NOMO-1 treated with DMSO at 0.1 percent for 48 hours (cell line): ENCODE results near the gene TNFRSF1A.
"Not testable (repeated sequence)": the region's sequence is repeated elsewhere in the genome, so short reads cannot be mapped to it uniquely, and the experiment has no call there.

Experiments
- DNase-seq: peaks from one replicate; lab custom pipeline; 2025; ENCODE audit not compliant: unreplicated experiment; lab: John Stamatoyannopoulos, UW

Gene TNFRSF1A

DNA sequence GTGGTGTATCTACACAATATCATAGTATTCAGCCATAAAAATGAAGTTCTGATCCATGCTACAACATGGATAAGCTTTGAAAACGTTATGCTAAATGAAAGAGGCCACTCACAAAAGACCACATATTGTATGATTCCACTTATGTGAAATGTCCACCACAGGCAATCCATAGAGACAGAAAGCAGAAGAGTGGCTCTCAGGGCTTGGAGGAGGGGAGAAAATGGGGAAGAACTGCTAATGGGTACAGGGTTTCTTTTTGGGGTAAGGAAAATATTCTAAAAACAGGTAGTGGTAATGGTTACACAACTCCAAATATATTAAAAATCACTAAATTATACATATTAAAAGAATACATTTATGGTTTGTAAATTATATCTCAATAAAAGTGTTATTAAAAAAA lies 17.0 kb upstream of the TNFRSF1A start:
- DNase-seq, result peak; percentile 81

DNA sequence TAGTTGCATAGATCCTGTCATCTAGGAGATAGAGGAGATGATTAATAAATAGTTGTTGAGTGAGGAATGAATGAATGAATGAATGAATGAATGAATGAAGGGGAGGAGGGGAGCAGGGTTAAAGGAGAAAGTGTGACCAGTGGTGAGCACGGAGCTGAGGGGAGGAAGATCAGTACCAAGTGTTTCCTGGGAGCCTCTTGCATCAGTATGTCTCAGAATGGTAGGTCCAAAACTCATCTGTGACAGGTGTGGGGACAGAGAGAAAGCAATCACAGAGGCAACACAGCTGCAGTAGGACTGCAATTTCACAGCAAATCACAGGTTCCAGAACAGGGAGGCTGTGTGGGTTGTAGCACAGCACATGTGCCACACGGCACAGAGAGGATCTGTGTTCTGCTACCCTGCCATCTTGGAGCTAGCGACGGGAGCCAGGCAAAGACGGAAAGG lies 14.5 kb upstream of the TNFRSF1A start:
- DNase-seq, result no peak

DNA sequence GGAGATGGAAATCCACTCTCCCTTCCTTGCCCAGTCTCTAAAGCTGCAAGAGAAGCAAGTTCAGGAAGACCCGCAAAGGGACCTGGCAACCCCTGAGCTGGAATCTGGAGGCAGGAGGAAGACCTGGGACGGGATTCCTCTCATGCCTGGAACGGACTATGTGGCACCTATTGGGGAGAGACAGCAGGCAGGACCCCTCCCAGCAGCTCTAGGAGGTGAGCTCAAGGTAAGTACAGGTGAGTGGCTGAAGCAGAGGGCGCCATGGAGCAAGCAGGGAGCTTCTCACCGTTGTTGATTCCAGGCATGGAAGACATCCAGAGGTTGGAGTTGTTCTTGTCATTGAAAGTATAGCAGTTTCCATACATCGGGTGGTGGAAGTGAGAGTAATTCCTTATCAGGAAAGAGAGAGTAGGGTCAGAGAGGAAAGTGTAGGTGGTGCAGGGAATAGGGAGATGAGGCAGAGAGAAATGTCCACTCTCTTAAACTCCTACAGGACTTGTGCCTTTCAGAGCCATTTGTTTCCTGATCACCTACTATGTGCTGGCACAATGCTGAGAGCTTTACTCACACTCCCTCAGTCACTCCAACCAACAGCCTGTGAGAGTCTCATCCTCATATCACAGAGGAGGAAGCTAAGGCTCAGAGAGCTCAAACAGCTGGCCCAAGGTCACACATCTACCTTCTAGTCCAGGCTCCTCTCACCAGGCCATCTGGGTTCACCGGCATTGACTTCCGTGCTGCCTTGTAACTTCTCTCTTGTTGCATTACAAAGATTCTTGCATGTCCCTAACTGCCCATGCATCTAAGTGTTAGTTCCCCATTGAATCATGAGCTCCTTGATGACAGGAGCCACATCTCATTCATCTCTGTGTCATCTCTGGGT lies 13.9 kb upstream of the TNFRSF1A start:
- DNase-seq, result peak; percentile 73

DNA sequence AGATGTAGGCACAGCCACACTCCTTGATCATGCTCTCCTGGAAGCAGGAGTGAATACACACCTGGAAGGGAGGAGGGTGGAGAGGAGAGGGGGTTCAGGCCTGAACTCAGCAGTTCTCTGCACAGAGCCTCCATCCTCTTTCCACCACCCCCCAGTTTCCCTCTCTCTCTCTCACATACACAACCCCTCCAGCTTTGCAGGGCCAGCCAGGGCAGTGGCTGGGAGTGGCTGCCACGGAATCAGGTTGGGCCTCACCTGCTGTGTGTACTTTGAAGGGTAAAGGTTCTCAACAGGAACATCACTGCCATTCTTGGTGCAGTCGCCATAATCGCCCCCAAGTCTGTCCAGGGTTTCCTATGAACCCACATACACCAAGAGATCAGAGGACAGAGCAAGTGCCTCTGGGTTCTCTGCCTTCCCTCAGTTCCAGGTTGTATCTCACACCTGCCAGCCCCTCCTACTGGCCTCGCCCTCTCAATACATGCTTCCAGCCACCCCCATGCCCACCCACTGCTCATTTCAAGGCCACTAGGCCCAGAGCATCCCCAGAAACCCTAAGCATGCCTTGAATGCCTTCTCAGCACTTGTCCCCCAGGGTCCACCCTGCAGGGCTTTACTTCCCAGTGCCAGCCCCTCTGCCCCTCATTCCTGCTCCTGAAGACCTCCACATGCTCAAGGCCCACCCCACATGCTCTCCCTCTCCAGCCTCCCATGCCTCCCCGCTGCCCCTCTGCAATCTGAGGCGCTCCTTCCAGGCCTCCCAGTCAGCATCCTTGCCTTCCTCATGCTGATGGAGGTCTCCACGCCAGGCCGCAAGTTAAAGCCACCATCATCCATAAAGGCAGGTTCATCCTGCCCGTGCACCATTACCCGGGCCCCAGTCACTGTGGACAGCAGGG lies 12.9 kb upstream of the TNFRSF1A start:
- DNase-seq, result no peak

DNA sequence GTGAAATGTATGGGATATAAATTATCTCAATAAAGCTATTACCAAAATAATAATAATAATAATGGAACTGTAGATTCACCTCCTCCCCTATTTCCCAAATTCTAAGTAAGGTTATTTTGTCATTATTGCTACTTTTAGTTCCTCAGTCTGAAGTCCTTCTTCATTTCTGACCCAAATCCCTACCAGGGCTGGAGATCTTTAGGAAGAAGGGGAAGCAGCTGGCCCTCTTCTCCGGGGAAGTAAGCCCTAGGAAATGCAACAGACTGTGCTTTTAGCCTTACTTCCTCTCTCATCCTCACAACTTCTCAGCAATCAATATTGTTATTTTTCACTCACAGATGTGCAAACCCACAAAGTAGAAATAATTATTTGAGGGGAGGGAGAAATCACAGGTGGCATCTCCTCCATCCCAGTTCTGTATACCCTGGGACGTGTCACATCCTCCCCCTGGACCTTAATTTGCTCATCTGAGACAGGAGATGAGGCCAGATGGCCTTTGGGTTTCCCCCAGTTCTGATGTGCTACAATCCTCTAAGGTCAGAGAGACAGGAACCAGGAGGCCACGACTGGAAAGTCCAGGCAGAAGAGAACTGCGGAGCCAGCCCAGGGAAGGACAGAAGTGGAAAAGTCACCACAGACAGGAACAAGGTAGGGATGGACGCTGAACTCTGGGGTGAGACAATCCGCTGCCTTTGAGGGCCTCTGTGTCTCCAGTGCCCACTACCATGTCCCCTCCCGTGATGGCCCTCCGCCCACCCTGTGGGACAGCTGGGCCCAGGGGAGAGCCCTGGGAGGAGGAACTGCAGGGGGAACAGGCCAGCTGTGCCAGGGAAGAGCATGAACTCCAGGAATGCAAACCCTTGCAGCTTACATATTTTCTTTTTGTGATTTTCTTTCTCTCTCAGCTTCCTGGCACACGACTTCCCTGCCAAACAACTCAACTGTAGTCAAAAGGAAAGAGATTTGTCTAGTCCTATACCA lies 10.6 kb upstream of the TNFRSF1A start:
- DNase-seq, result no peak

DNA sequence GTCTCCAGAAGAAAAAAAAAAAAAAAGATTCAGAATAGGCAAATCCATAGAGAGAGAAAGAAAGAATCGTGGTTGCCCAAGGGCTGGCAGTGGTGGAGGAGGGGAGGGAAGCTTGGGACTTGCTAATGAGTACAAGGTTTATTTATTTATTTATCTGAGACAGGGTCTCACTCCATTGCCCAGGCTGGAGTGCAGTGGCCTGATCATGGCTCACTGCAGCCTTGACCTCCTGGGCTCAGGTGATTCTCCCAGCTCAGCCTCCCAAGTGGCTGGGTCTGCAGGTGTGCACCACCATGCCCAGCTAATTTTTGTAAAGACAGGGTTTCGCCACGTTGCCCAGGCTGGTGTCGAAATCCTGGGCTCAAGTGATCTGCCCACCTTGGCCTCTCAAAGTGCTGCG lies 9.7 kb upstream of the TNFRSF1A start:
- DNase-seq, result no peak

DNA sequence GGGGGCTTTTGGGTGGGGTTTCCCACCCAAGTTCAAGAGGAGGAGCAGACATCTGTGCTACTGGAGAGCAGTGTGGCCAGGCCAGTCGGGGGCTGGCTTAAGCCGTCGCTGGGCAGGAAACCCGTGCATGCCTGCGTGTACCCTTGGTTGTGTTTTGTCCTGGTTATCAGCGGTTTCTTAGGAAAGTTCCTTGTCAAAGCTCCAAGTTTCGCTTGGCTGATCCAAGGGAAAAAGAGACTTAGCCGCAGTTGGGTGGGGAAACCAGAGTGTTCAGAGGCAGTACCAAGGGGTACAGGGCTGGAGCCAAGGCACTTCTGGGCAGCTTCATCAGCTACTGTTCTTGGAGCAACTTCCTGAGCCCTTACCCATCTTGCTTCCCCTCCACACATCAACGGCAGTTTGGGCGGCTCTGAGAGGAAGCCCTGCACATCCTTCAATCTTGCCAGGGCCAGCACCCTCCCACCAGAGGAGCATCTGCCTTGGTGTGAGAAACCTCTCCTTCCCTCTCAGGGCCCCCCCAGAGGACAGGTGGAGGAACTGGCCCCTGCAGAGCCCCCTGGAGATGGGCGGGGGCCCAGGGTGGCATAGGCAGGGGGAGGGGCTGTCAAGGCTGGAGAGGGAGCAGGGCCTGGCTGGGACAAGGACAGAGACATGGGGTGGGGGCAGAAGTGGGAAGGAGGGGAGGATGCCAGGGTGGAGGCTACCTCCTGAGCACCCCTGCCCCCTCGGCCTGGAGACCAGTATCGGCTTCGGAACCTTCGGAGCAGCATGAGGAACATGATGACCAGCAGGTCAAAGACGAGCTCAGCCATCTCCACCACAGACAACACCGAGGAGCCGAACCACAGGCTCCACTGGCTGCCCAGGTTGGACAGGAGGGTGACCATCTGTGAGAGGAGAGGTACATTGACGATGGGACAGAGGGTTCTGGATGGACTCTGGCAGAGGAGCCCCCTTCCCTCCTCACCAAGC lies 5.8 kb upstream of the TNFRSF1A start:
- DNase-seq, result peak; percentile 37

DNA sequence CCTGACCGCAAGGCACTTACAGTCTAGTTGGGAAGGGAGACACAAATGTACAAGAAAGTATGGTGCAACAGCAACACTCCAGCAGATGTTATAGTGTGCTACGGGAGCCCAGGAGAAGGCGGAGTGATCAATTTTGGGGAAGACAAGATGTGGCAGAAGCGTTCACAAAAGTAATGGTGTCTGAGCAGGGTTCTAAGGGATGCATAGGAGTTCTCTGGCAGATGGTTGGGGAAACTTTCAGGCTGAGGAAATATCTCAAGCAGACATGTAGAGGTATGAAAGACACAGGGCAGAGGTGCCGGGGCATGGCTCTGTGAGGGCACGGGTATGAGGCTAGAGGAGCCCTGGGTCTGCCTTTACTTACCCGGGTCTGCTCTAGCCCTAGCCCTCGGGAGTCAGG lies 5.1 kb upstream of the TNFRSF1A start:
- DNase-seq, result no peak

DNA sequence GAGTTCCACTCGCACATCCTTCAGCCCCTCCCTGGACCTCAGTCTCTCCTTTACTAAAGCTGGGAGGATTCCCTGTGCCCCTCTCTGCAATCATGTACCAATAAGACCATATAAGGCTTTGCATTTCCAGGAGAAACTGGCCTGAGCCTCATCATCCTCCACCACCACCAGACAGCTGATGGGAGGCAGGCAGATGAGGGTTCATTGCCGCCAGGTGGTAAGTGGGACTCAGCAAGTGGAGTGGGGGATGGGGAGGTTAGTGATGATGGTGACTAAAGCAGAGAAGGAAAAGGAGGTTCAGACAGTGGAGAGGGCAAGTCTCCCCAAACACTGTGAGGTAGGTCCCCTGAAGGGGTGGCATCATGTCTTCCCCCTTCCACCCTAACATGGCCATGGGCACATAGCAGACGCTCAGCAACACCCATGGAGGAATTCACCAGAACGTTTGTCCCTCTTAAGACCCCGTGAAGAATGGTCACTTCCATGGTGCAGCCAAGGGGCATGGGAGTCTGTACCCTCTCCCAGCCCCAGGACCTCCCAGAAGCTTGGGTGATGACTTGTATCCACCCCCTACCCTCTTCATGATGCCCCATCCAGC lies 4.5 kb upstream of the TNFRSF1A start:
- DNase-seq, result no peak

DNA sequence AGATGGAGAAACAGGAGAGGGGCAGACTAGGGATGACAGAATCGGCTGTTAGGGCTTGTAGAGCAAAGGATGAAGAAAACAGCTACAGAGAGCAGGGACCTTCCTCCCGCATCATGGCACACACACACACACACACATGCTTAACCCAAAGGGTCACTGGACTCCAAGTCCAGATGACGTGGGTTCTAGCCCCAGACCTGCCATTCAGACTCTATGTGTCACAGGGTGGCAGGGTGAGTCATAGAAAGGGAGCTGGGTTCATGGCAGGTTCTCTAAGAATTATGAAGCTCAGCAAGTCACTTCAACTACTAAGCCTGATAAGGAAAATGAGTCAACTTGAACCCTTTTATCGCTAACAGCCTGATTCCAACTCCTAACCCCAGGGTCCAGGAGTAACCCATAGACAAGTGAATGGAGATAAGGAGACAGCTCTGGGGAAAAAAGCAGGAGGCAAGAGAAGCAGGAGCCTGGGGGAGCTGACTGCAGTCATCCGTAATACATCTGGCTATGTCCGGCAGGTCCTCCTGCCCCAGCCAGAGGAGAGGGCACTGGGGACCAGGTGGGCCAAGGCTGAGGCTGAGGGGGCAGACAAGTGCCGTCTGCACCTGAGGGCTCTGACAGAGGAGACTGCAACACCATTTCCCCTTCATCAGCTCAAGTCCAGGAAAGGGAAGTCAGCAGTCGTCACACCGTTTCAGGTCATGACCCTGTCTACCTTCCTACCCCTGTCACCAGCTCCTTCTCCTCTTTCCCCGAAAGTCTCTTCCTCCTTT lies 3.6 kb upstream of the TNFRSF1A start:
- peak; percentile 60 for DNase-seq

DNA sequence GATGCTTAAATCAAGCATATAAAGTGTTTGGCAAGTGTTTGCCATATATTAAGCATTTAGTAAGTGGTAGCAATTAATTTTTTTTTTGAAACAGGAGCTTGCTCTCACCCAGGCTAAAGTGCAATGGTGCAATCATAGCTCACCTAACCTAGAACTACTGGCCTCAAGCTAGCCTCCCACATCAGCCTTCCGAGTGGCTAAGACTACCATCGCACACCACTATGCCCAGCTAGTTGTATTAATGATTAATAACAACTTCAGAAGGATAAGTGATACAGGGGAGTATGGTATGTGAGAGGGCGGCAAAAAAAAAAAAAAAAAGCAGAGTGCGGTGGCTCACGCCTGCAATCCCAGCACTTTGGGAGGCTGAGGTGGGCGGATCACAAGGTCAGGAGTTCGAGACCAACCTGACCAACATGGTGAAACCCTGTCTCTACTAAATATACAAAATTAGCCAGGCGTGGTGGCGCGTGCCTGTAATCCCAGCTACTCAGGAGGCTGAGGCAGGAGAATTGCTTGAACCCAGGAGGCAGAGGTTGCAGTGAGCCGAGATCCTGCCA lies 2.3 kb upstream of the TNFRSF1A start:
- not testable (repeated sequence) for DNase-seq

DNA sequence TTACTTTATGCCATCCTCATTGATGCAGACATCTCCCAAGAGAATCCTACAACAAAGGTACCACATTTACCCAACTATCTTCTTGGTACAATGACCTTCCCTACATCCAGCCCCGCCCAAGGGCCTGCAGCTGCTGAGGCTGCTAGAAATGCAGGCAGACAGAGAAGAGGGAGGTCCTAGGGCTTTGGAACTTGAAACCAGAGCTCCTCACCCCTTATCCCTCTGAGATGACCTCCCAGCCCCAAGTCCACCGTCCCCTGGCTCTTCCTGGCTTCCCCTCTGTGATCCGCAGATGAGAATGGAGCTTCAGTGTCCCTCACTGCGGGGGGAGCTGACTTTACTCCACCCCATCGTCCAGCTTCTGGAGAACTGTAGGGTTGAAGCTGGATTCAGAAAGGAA lies 1.6 kb upstream of the TNFRSF1A start:
- DNase-seq, result no peak

DNA sequence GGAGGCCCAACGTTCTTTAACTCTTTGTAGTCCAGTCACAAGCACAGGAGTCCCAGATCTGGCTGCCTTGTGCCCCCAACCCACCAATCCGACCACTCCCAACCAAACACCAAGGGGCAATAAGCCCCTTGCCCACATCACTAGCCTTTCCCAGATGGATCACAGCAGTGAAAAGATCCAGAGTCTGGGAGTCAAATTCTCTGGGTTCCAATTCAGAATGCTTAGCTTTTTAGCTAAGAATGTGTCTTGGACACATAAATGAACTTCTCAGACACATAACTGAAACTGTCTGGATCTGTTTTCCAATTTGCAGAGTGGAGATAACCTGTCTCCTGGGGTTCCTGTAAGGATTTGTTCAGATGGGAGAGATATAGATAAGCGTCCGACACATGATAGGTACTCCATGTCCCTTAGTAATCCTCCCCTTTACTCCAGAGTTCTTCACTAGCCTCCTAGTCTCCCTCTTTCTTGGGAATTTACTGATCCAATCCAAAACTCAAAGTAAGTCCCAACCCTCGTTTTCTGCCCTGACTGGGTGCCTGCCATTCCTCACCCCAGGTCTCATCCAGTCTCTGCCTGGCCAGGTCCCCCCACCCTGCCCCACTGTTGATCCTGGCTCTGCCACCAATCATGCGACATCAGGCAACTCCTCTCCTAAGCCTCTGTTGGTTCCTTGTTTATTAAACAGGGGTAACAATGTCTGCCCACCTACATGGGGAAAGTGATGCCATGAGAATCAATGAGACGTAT lies 439 bp upstream of the TNFRSF1A start:
- DNase-seq, result no peak

DNA sequence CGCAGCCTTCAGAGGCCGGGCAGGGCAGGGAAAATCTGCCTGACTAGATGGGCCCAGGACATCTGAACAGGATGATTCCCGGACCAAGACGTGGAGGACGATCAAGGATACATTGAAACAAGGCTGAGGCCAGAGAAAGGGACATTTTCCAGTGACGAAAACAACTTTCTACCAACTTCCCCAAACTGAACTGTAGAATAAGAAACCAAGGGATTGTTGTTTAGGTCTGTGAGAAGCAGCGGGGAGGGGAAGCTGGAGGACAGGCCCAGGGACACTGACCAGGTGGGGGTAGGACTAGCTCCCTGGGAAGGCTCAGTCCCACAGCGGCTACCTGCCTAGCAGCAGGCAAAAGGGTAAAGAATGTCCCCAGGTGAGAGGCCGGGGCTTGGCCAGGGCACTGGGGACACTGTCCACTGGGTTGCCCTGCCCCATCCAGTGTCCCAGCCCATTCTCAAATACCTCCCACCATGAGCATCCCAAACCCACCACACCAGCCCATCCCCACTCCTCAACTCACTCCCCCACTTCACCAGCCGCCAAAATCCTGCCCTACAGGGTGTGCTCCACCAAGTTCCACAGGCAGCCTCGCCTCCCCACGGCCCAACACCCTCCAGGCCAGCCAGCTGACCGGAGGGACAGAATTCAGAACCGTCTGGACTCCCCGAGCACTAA lies 995 bp downstream of the TNFRSF1A start:
- peak; percentile 74 for DNase-seq

DNA sequence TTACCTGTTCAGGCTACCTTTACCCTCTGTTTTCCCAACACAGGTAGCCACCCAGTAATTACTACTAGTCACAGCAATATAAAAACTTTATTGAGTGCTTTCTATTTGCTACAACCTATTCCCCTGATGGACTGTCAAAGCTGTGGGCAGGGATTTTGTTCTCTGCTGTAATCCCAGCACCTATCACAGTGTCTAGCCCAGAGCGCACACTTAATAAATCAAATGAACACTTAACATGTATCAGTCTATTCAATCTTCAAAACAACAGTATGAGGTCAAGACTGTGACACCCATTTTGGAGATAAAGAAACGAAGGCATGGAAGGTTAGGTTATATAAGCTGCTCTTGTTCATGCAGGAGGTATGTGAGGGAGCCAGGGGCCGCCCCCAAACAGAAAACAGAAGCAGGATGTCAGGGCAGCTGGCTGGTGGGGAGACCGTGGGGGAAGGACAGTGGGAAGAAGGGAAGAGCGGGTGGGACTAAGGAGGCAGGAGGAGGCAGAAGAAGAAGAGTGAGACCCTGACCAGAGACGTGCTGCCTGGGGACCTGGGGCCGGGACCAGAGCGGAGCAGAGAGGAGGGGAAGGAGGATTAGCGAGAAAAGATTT lies 1.7 kb downstream of the TNFRSF1A start:
- no peak for DNase-seq

DNA sequence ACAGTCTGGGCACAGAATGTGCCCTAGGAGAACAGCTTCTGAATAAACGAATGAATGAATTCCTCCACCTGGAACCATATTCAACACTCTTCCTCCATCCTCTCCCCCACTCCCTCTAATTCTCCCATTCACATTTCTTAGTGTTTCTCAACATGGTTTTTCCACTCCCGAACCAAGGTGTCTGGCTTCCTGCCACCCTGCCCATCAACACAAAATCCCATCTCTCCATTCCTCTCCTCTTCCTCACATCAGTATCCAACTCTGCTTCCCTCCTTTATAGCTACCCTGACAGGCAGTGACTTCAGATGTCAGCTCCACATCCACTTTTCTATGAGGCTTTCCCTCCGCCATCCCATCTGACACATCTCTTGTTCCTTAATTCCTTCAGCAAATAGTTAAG lies 2.9 kb downstream of the TNFRSF1A start:
- no peak for DNase-seq
